Measurements from ENCODE around the gene IRAK2. TPM values are rescaled to one million over a fixed set of nuclear protein-coding genes. Genes with fewer than 3 reads are reported as not detected.

IRAK2 gene
- total RNA-seq, 1 experiment from 2014 or later: 0.04 TPM

GRCh38 chr3:10290481-10291176, 125.9 kb downstream of the IRAK2 start:
- no peak for DNase-seq
- Histone ChIP-seq H3K79me2 (ENCODE audit: low read length) (no peaks in the 10 kb centered on the region), H3K36me3 (ENCODE audit: insufficient read depth, low read length) (peaks cover 5% of the 10 kb centered on the region; the same call in 1 of the 2 replicates), H2AFZ (ENCODE audit: low read length) (no peak overlapping the region), H3K27me3 (ENCODE audit: low read length) (no peaks in the 10 kb centered on the region), H3K9me3 (ENCODE audit: low read length) (no peaks in the 10 kb centered on the region), H4K20me1 (ENCODE audit: insufficient read depth, low read depth, low read length) (no peaks in the 10 kb centered on the region), H3K9me2 (replicated peaks; ENCODE audit: insufficient read depth, low read length) (no peaks in the 10 kb centered on the region), H3K4me1 (ENCODE audit: low read length) (peaks cover 4% of the 10 kb centered on the region), H3K4me2 (ENCODE audit: low read depth, low read length, poor library complexity, severe bottlenecking) (no peak overlapping the region), H3K27ac (ENCODE audit: low read length) (no peak overlapping the region), H3K9ac (ENCODE audit: low read length) (no peak overlapping the region), H3K4me3 (ENCODE audit: low read length) (no peak overlapping the region)

- Histone ChIP-seq H3K36me3 (ENCODE audit: insufficient read depth, low read length) (peaks cover 9% of the 10 kb centered on the region), H3K4me2 (ENCODE audit: low read depth, low read length, poor library complexity, severe bottlenecking) (no peak overlapping the region), H3K27me3 (ENCODE audit: low read length) (no peaks in the 10 kb centered on the region), H2AFZ (ENCODE audit: low read length) (no peak overlapping the region), H3K4me3 (ENCODE audit: low read length) (no peak overlapping the region), H3K9me3 (ENCODE audit: low read length) (no peaks in the 10 kb centered on the region), H4K20me1 (ENCODE audit: insufficient read depth, low read depth, low read length) (no peaks in the 10 kb centered on the region), H3K9me2 (replicated peaks; ENCODE audit: insufficient read depth, low read length) (no peaks in the 10 kb centered on the region), H3K79me2 (ENCODE audit: low read length) (no peaks in the 10 kb centered on the region), H3K9ac (ENCODE audit: low read length) (no peak overlapping the region), H3K4me1 (ENCODE audit: low read length) (no peaks in the 10 kb centered on the region), H3K27ac (ENCODE audit: low read length) (no peak overlapping the region)
- no peak for DNase-seq
Observed at GRCh38 chr3:10291641-10292040, 126.9 kb downstream of the IRAK2 start.

GRCh38 chr3:10292505-10293419, 128.0 kb downstream of the IRAK2 start, which contains the start of gene GHRL:
Gene GHRL, minus strand, starts transcription at chr3:10292947. Its CDS starts 2,767 bp downstream, at chr3:10290180.
- Histone ChIP-seq H3K79me2 (ENCODE audit: low read length) (no peaks in the 10 kb centered on the region), H3K9me3 (ENCODE audit: low read length) (no peaks in the 10 kb centered on the region), H3K9me2 (replicated peaks; ENCODE audit: insufficient read depth, low read length) (no peaks in the 10 kb centered on the region), H3K27me3 (ENCODE audit: low read length) (no peaks in the 10 kb centered on the region), H3K4me2 (ENCODE audit: low read depth, low read length, poor library complexity, severe bottlenecking) (no peak within 1 kb of the TSS), H3K4me1 (ENCODE audit: low read length) (no peaks in the 10 kb centered on the region), H3K9ac (ENCODE audit: low read length) (no peak within 1 kb of the TSS), H4K20me1 (ENCODE audit: insufficient read depth, low read depth, low read length) (no peaks in the 10 kb centered on the region), H2AFZ (ENCODE audit: low read length) (no peak within 1 kb of the TSS), H3K27ac (ENCODE audit: low read length) (no peak within 1 kb of the TSS), H3K4me3 (ENCODE audit: low read length) (no peak within 1 kb of the TSS), H3K36me3 (ENCODE audit: insufficient read depth, low read length) (peaks cover 9% of the 10 kb centered on the region)
- no peak for DNase-seq

Small RNA genes lying within 50 kb of the gene (small RNA-seq; reads per million reads assigned to genes)
- not detected for gene RF02126

Other genes starting within 250 kb of the IRAK2 start
- 0.54 and 2.5 TPM in 2 replicates for gene IL17RC, start 247.8 kb upstream of the IRAK2 start, total RNA-seq (2014; rRNA removed; shearing (Covaris generic); ENCODE audit: low replicate concordance)
- gene CRELD1, start 231.1 kb upstream of the IRAK2 start, total RNA-seq (2014; rRNA removed; shearing (Covaris generic); ENCODE audit: low replicate concordance): 5.6 and 33.7 TPM in 2 replicates
- 1.0 and 2.1 TPM in 2 replicates for gene PRRT3, start 212.5 kb upstream of the IRAK2 start, total RNA-seq (2014; rRNA removed; shearing (Covaris generic); ENCODE audit: low replicate concordance)
- gene EMC3, start 178.1 kb upstream of the IRAK2 start, total RNA-seq (2014; rRNA removed; shearing (Covaris generic); ENCODE audit: low replicate concordance): 26.9 and 50.1 TPM in 2 replicates
- 33.0 and 67.8 TPM in 2 replicates for gene FANCD2, start 138.5 kb upstream of the IRAK2 start, total RNA-seq (2014; rRNA removed; shearing (Covaris generic); ENCODE audit: low replicate concordance)
- not detected in 2 replicates for gene FANCD2OS, start 56.7 kb upstream of the IRAK2 start, total RNA-seq (2014; rRNA removed; shearing (Covaris generic); ENCODE audit: low replicate concordance)
- 103 and 121 TPM in 2 replicates for gene BRK1, start 49.2 kb upstream of the IRAK2 start, total RNA-seq (2014; rRNA removed; shearing (Covaris generic); ENCODE audit: low replicate concordance)
- gene VHL, start 23.1 kb upstream of the IRAK2 start, total RNA-seq (2014; rRNA removed; shearing (Covaris generic); ENCODE audit: low replicate concordance): 77.7 and 81.9 TPM in 2 replicates
- gene TATDN2, start 83.5 kb downstream of the IRAK2 start, total RNA-seq (2014; rRNA removed; shearing (Covaris generic); ENCODE audit: low replicate concordance): 17.6 and 20.8 TPM in 2 replicates
- 1.1 TPM in 1 of 2 replicates, not detected in the other for gene GHRL, start 128.0 kb downstream of the IRAK2 start, total RNA-seq (2014; rRNA removed; shearing (Covaris generic); ENCODE audit: low replicate concordance)
- gene SEC13, start 156.2 kb downstream of the IRAK2 start, total RNA-seq (2014; rRNA removed; shearing (Covaris generic); ENCODE audit: low replicate concordance): 48.6 and 77.1 TPM in 2 replicates